Right lobe of liver (tissue), 4 donors: ENCODE measurements around the gene PLCB4.

Experiments
- POLR2A ChIP-seq: fragments of 450-650 bp; IDR thresholded peaks from one replicate; pipeline ENCODE4 v1.6.1; 2017; ENCODE audit warnings: antibody characterized with exemption, mild to moderate bottlenecking
- TF ChIP-seq, protein P1 (sequence below), 4 donors: fragments of 200-600 bp in 3 of 4; fragments of 450-650 bp in 1 of 4; IDR thresholded peaks; one replicate each; pipeline versions ENCODE4 v1.5.1 to v1.8.0; 2016 to 2022; ENCODE audit warnings: antibody characterized with exemption in 4 of 4, mild to moderate bottlenecking in 2 of 4
- donor health status: DM: no; HTN: no; CAD: no.
- donor health status: DM: no; HTN: no; CAD: no.
- donor health status: DM: no; HTN: yes; CAD: no.

DNA sequence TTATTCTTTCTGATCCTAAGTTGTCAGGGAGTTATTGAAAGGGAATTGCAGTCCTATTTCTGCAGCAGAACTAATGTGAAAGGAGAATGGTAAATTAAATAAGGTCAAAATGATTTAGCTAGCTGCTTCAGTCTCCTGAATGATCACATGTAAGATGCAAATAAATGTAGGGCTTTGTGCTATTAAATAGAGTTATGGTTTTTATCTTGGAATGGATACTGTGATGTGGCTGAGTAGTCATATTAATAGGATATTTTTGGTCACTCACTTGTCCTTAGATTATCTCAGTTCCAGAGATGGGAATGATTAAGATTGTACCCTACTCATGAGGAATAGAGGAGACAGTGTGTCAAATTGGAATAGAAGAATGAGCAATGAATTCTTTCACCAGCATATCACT is 129.6 kb downstream of the PLCB4 start:
- TF ChIP-seq, protein P1, sequence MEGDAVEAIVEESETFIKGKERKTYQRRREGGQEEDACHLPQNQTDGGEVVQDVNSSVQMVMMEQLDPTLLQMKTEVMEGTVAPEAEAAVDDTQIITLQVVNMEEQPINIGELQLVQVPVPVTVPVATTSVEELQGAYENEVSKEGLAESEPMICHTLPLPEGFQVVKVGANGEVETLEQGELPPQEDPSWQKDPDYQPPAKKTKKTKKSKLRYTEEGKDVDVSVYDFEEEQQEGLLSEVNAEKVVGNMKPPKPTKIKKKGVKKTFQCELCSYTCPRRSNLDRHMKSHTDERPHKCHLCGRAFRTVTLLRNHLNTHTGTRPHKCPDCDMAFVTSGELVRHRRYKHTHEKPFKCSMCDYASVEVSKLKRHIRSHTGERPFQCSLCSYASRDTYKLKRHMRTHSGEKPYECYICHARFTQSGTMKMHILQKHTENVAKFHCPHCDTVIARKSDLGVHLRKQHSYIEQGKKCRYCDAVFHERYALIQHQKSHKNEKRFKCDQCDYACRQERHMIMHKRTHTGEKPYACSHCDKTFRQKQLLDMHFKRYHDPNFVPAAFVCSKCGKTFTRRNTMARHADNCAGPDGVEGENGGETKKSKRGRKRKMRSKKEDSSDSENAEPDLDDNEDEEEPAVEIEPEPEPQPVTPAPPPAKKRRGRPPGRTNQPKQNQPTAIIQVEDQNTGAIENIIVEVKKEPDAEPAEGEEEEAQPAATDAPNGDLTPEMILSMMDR (IDR thresholded peaks at IDR 0.05): no peak
- no peak for TF ChIP-seq POLR2A
